HL-60 (cell line): ENCODE data around the gene CABCOCO1.

Experiments used
- DNase-seq, 2 experiments: peaks; one replicate each; pipeline ENCODE4 v3.0.0-alpha.2; 2010 to 2020; ENCODE audit warnings: low read depth in 1 of 2, low spot score in 1 of 2
- H3K27ac ChIP-seq: fragments of 250-450 bp; sonication (Bioruptor Pico); replicated peaks from 2 replicates; pipeline ENCODE4 v1.5.1; 2020; ENCODE audit warnings: mild to moderate bottlenecking, moderate library complexity
- H3K27me3 ChIP-seq: fragments of 250-450 bp; sonication (Bioruptor Pico); 2 replicates; pipeline ENCODE4 v1.5.1; 2021; ENCODE audit warnings: mild to moderate bottlenecking, moderate library complexity; ENCODE audit not compliant: insufficient read depth, poor library complexity, severe bottlenecking
- H3K4me3 ChIP-seq: replicated peaks from 2 replicates; pipeline ENCODE4 v1.5.1; 2011; ENCODE audit warnings: mild to moderate bottlenecking, control low read depth, low read length; ENCODE audit not compliant: insufficient read depth
- GABPA ChIP-seq: IDR thresholded peaks from 2 replicates; pipeline ENCODE4 v1.6.1; 2012; ENCODE audit warnings: low read depth
- POLR2AphosphoS5 ChIP-seq: IDR thresholded peaks from 2 replicates; pipeline ENCODE4 v1.6.1; 2012; ENCODE audit warnings: low read depth
- SPI1 ChIP-seq: IDR thresholded peaks from 2 replicates; pipeline ENCODE4 v1.6.1; 2012; ENCODE audit warnings: low read depth, mild to moderate bottlenecking, borderline replicate concordance
- TF ChIP-seq, protein P1 (sequence below): IDR thresholded peaks from one replicate; pipeline ENCODE4 v1.5.1; 2011; ENCODE audit warnings: low read length, control low read depth, inconsistent platforms; ENCODE audit not compliant: insufficient read depth
- TF ChIP-seq, protein P2 (sequence below): IDR thresholded peaks from 2 replicates; pipeline ENCODE4 v1.6.1; 2012; ENCODE audit warnings: low read depth; ENCODE audit not compliant: insufficient replicate concordance

Gene CABCOCO1

DNA sequence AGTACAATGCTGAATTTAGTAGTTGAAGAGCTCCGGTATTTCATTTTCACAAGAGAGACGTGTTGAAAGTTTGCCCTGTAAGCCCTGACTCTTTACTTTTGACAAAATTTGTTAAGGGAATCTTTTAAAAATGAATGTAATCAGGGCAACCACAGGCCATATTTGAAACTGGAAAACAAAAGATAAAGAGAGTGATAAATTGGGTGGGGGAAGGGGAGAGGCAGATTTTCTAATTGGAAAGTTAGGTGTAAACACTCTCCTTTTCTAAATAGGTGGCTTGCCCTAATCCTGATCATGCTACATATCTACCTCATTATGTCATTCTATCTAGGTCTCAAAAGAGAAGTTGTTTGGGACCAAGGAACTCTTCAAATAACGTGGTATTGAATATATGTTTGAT lies 90.7 kb downstream of the CABCOCO1 start:
- TF ChIP-seq, protein P1, sequence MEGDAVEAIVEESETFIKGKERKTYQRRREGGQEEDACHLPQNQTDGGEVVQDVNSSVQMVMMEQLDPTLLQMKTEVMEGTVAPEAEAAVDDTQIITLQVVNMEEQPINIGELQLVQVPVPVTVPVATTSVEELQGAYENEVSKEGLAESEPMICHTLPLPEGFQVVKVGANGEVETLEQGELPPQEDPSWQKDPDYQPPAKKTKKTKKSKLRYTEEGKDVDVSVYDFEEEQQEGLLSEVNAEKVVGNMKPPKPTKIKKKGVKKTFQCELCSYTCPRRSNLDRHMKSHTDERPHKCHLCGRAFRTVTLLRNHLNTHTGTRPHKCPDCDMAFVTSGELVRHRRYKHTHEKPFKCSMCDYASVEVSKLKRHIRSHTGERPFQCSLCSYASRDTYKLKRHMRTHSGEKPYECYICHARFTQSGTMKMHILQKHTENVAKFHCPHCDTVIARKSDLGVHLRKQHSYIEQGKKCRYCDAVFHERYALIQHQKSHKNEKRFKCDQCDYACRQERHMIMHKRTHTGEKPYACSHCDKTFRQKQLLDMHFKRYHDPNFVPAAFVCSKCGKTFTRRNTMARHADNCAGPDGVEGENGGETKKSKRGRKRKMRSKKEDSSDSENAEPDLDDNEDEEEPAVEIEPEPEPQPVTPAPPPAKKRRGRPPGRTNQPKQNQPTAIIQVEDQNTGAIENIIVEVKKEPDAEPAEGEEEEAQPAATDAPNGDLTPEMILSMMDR: no peak
- no peak for DNase-seq
- no peak overlapping the region for H3K27ac ChIP-seq
- no peaks in the 10 kb centered on the region for H3K27me3 ChIP-seq
- H3K4me3 ChIP-seq: no peak overlapping the region

DNA sequence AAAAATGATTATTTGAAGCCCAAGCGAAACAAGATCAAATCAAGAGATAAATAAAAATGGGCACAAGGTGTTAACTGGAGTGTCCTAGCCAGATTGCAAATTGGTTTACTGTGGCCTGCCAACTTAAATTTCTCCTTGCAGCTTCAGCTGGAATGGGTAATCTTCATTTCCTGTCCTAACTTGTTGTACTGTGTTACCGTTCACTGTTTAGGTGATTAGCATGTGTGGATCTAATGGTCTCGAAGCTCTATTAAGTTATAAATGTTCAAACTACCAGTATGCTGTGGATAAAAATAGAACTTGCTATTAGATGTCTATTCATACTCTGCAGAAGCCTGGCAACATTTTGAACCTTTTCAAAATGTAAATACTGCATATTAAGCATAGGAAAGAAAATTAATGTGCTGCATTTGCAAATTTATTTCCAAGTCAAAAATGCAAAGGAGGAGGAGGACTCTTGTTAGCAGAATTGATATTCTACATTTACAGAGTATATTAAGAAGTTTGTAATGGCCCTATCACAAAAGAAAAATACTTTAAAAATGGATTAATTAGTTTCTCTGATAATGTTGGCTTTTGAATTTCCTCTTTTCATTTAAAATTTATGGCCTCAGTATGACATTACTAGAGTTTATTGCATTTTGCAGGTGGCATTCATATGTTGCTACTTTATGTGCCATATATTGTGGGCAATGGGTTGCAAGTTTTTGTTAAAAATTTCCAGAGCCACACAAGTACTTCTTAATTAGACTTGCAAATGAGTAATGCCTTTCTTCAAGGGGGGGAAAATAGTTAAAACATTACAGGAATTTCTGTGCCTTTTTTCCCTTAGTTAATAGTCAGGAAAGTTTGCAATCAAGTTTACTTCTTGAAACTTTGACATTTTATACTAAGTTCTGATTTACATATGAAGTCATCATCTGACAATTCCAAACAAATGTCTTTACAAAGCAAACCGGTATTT lies 92.1 kb downstream of the CABCOCO1 start:
- no peak overlapping the region for H3K27ac ChIP-seq
- no peak for TF ChIP-seq POLR2AphosphoS5
- TF ChIP-seq, protein P1: no peak
- TF ChIP-seq SPI1: no peak
- no peak for TF ChIP-seq GABPA
- TF ChIP-seq, protein P2, sequence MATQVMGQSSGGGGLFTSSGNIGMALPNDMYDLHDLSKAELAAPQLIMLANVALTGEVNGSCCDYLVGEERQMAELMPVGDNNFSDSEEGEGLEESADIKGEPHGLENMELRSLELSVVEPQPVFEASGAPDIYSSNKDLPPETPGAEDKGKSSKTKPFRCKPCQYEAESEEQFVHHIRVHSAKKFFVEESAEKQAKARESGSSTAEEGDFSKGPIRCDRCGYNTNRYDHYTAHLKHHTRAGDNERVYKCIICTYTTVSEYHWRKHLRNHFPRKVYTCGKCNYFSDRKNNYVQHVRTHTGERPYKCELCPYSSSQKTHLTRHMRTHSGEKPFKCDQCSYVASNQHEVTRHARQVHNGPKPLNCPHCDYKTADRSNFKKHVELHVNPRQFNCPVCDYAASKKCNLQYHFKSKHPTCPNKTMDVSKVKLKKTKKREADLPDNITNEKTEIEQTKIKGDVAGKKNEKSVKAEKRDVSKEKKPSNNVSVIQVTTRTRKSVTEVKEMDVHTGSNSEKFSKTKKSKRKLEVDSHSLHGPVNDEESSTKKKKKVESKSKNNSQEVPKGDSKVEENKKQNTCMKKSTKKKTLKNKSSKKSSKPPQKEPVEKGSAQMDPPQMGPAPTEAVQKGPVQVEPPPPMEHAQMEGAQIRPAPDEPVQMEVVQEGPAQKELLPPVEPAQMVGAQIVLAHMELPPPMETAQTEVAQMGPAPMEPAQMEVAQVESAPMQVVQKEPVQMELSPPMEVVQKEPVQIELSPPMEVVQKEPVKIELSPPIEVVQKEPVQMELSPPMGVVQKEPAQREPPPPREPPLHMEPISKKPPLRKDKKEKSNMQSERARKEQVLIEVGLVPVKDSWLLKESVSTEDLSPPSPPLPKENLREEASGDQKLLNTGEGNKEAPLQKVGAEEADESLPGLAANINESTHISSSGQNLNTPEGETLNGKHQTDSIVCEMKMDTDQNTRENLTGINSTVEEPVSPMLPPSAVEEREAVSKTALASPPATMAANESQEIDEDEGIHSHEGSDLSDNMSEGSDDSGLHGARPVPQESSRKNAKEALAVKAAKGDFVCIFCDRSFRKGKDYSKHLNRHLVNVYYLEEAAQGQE: no peak
- H3K4me3 ChIP-seq: no peak overlapping the region
- no peak for DNase-seq
- no peaks in the 10 kb centered on the region for H3K27me3 ChIP-seq

DNA sequence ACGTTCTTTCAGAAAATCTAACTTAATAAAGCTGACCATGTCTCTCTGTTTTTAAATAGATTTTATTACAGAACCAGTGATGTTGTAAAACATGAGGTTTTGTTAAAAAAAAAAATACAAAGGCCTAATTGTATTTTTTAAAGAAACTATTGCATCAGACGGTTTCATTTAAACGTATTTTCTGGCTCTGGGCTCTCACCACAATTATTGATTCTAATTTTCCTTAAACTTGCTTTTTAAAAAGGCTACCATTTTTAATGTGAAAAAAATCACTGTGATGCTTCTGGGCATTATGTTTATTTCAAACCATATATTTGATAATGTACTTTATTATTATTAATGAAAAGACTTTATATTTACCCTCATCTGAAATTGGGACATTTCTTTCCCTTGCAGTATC lies 94.3 kb downstream of the CABCOCO1 start:
- Histone ChIP-seq H3K4me3 (no peak overlapping the region), H3K27ac (no peak overlapping the region), H3K27me3 (no peaks in the 10 kb centered on the region)
- TF ChIP-seq, protein P2: no peak
- TF ChIP-seq POLR2AphosphoS5: no peak
- no peak for TF ChIP-seq GABPA
- TF ChIP-seq SPI1: no peak
- TF ChIP-seq, protein P1: no peak
- no peak for DNase-seq
